Lung (tissue), 12 donors: ENCODE measurements around the gene CACNB4. TPM values are rescaled to one million over a fixed set of nuclear protein-coding genes. Genes with fewer than 3 reads are reported as not detected.
"Not testable (repeated sequence)": the region's sequence is repeated elsewhere in the genome, so short reads cannot be mapped to it uniquely, and the experiment has no call there.

Experiments used
- ATAC-seq: fragments of 200-7000 bp; cut with Tn5 transposase; one replicate; pipeline ENCODE4 v1.9.1; 2020; ENCODE audit warnings: moderate number of reproducible peaks; ENCODE audit not compliant: insufficient read depth, low FRiP score
- DNase-seq, 3 donors: peaks; one replicate each; pipeline ENCODE4 v3.0.0-alpha.2; 2013 to 2017
- H3K27ac ChIP-seq, 2 donors: one replicate each; pipeline ENCODE4 v1.5.1; 2013; ENCODE audit warnings: mild to moderate bottlenecking in 2 of 2, moderate library complexity in 2 of 2, control low read depth in 1 of 2, inconsistent platforms in 1 of 2, low read depth in 1 of 2, low read length in 1 of 2
- H3K27me3 ChIP-seq, 3 donors: one replicate each; pipeline ENCODE4 v1.5.1; 2013; ENCODE audit warnings: low read length in 2 of 3; ENCODE audit not compliant: control insufficient read depth in 3 of 3, insufficient read depth in 3 of 3
- H3K36me3 ChIP-seq, 4 donors: one replicate each; pipeline ENCODE4 v1.5.1; 2013; ENCODE audit warnings: low read length in 4 of 4, mild to moderate bottlenecking in 1 of 4, moderate library complexity in 1 of 4; ENCODE audit not compliant: control insufficient read depth in 4 of 4, insufficient read depth in 4 of 4
- H3K4me1 ChIP-seq, 5 donors: one replicate each; pipeline ENCODE4 v1.5.1; 2013; ENCODE audit warnings: low read length in 5 of 5, mild to moderate bottlenecking in 2 of 5, moderate library complexity in 1 of 5; ENCODE audit not compliant: control insufficient read depth in 5 of 5, insufficient read depth in 5 of 5
- H3K4me3 ChIP-seq: one replicate; pipeline ENCODE4 v1.5.1; 2013; ENCODE audit warnings: mild to moderate bottlenecking, control low read depth, moderate library complexity
- H3K9ac ChIP-seq, 2 donors: one replicate each; pipeline ENCODE4 v1.5.1; 2013; ENCODE audit warnings: low read length in 2 of 2, control low read depth in 1 of 2; ENCODE audit not compliant: insufficient read depth in 1 of 2
- H3K9me3 ChIP-seq, 4 donors: one replicate each; pipeline ENCODE4 v1.5.1; 2013; ENCODE audit warnings: low read length in 3 of 4, mild to moderate bottlenecking in 1 of 4, moderate library complexity in 1 of 4; ENCODE audit not compliant: control insufficient read depth in 4 of 4, insufficient read depth in 3 of 4
- CTCF ChIP-seq: IDR thresholded peaks from 2 replicates; pipeline ENCODE4 v1.5.1; 2012; ENCODE audit warnings: mild to moderate bottlenecking; ENCODE audit errors: control extremely low read depth, extremely low read depth
- WGBS, 2 donors: extraction: QIAGEN DNeasy Blood & Tissue Kit; methylation state at CpG; one replicate each; pipeline ENCODE4 v1.1.7; 2013; 5-methylcytosine and 5-hydroxymethylcytosine counted together
- polyA plus RNA-seq, 2 donors: library from polyadenylated mRNA; stranded (reverse); fragments of 200-250 nt; gene quantifications; one replicate each; pipeline ENCODE4 v1.2.1, GENCODE V29; 2013
- total RNA-seq, 2 donors: library from RNA; depleted of rRNA in 1 of 2; stranded (reverse); fragments of >200 nt in 1 of 2; gene quantifications; one replicate each; pipeline ENCODE4 v1.2.1, GENCODE V29; 2014 to 2021
- donor health status: control.
- donor health status: control.
- donor health status: Bipolar disorder and iron deficiency.
- donor health status: healthy.
- donor health status: DM: yes; HTN: yes; CAD: no.

Gene CACNB4
- total and polyA plus RNA-seq, 4 donors: 0.57 to 10.9 (median 5.5) TPM

- Histone ChIP-seq H3K4me1 (peaks cover 0 to 6% (median 5%) of the 10 kb centered on the region in 5 donors), H3K36me3 (no peaks in the 10 kb centered on the region), H3K27ac (no peak overlapping the region), H3K27me3 (no peaks in the 10 kb centered on the region), H3K4me3 (no peak overlapping the region), H3K9me3 (peaks cover 0 to 2% (median 1%) of the 10 kb centered on the region in 4 donors), H3K9ac (no peak overlapping the region)
- ATAC-seq (no peak), DNase-seq (no peak)
- no peak for TF ChIP-seq CTCF
- 88 to 93% methylated on average over 1 of the region's 1 CpG for WGBS, 2 donors
Measured at GRCh38 chr2:151943461-151943860, 155.4 kb downstream of the CACNB4 start.

GRCh38 chr2:151942540-151943205, 156.2 kb downstream of the CACNB4 start:
- not testable (repeated sequence) for H3K9ac ChIP-seq, H3K9me3 ChIP-seq, H3K27me3 ChIP-seq, H3K27ac ChIP-seq, ATAC-seq, H3K4me3 ChIP-seq, DNase-seq, H3K36me3 ChIP-seq, H3K4me1 ChIP-seq
- WGBS, 2 donors: 94 to 96% methylated on average over 10 of the region's 10 CpGs

GRCh38 chr2:151937966-151938365, 160.9 kb downstream of the CACNB4 start:
- H3K9ac ChIP-seq: no peak overlapping the region
- ATAC-seq: no peak
- peaks cover 0 to 2% (median 1%) of the 10 kb centered on the region in 4 donors for H3K9me3 ChIP-seq

DNA sequence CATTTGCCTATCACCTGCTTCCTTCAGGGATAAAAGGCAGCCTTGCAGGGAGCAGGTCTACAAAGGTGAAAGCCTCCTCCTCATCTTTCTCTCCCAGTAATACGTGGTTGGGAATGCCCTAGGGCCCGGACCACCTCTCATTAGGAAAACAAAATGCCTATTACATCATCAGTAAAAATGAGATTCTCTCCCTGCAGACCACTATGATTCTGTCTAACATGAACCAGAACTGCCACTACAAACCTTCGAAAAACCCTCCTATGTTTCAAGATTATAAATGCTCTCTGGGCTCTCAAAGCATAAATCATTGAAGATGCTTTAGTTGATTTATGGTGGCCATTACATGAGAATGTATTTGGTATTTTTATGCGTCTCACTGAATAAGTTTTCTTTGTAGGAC, 162.2 kb downstream of the CACNB4 start:
- no peak overlapping the region for H3K9ac ChIP-seq
- peaks cover 0 to 5% (median 0%) of the 10 kb centered on the region in 5 donors for H3K4me1 ChIP-seq
- no peaks in the 10 kb centered on the region for H3K36me3 ChIP-seq
- no peak overlapping the region for H3K27ac ChIP-seq
- H3K4me3 ChIP-seq: no peak overlapping the region
- no peak for ATAC-seq
- TF ChIP-seq CTCF: no peak
- H3K9me3 ChIP-seq: no peaks in the 10 kb centered on the region
- 91 to 95% methylated on average over 4 of the region's 4 CpGs for WGBS, 2 donors
- DNase-seq: no peak
- no peaks in the 10 kb centered on the region for H3K27me3 ChIP-seq

More at GRCh38 chr2:151937966-151938365, 160.9 kb downstream of the CACNB4 start:
- no peak overlapping the region for H3K27ac ChIP-seq
- no peaks in the 10 kb centered on the region for H3K27me3 ChIP-seq
- no peak for TF ChIP-seq CTCF
- DNase-seq: no peak
- H3K4me3 ChIP-seq: no peak overlapping the region
- H3K4me1 ChIP-seq: peaks cover 0 to 5% (median 0%) of the 10 kb centered on the region in 5 donors
- H3K36me3 ChIP-seq: no peaks in the 10 kb centered on the region
